ENCODE measurements around the gene PAQR6.

DNA sequence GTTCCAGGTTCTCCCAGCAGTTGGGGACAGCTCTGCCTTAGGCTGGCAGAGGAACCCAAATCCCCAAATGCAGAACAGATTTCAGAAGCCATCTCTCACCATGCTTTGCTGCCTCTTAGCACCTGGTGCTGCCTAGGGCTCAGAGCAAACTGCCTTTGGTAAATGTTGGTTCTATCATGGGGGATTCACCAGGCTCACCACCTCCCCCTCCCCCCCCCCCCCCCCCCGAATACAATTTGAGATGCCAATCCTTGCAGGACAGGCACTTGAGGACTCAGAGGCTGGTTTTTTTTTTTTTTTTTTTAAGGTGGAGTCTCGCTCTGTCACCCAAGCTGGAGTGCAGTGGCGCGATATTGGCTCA is 447 bp upstream of the PAQR6 start:
- TF ChIP-seq EZH2 (IDR thresholded peaks at IDR 0.05; ENCODE audit: borderline replicate concordance, low read depth, low read length, poor library complexity, severe bottlenecking) = no peak
- TF ChIP-seq, protein P1, sequence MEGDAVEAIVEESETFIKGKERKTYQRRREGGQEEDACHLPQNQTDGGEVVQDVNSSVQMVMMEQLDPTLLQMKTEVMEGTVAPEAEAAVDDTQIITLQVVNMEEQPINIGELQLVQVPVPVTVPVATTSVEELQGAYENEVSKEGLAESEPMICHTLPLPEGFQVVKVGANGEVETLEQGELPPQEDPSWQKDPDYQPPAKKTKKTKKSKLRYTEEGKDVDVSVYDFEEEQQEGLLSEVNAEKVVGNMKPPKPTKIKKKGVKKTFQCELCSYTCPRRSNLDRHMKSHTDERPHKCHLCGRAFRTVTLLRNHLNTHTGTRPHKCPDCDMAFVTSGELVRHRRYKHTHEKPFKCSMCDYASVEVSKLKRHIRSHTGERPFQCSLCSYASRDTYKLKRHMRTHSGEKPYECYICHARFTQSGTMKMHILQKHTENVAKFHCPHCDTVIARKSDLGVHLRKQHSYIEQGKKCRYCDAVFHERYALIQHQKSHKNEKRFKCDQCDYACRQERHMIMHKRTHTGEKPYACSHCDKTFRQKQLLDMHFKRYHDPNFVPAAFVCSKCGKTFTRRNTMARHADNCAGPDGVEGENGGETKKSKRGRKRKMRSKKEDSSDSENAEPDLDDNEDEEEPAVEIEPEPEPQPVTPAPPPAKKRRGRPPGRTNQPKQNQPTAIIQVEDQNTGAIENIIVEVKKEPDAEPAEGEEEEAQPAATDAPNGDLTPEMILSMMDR (conservative IDR thresholded peaks at IDR 0.05; ENCODE audit: low read depth, low read length) = no peak

All from A673 (cell line).